NT2/D1 (cell line): ENCODE measurements around the gene CELF5.
"Not testable (repeated sequence)": the region's sequence is repeated elsewhere in the genome, so short reads cannot be mapped to it uniquely, and the experiment has no call there.

Experiments
- SUZ12 ChIP-seq: IDR thresholded peaks from 2 replicates; pipeline ENCODE4 v1.6.1; 2011; ENCODE audit not compliant: insufficient read length, insufficient read depth; ENCODE audit errors: extremely low read depth
- YY1 ChIP-seq: IDR thresholded peaks from 2 replicates; pipeline ENCODE4 v1.6.1; 2011; ENCODE audit not compliant: insufficient read length, insufficient read depth
- ZNF274 ChIP-seq: IDR thresholded peaks from 2 replicates; pipeline ENCODE4 v1.6.1; 2011; ENCODE audit warnings: mild to moderate bottlenecking, low read depth, low read length

DNA sequence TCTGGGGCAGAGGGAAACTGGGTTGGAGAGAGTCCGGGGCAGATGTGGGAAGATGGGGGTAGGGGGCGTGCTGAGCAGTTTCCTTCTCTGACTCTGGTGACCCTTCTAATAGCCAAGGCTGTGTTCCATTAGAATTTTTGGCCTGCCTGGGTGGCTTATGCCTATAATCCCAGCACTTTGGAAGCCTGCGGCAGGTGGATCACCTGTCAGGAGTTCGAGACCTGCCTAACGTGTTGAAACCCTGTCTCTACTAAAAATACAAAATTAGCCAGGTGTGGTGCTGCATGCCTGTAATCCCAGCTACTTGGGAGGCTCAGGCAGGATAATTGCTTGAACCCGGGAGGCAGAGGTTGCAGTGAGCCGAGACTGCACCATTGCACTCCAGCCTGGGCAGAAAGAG is 21.6 kb upstream of the CELF5 start:
- TF ChIP-seq ZNF274, YY1, SUZ12: not testable (repeated sequence)
